B cell (primary cell): Measurements from ENCODE around the gene OR4K13. TPM values are rescaled to one million over a fixed set of nuclear protein-coding genes. Genes with fewer than 3 reads are reported as not detected.

ENCODE experiments used
- ATAC-seq: fragments of 200-7000 bp; cut with Tn5 transposase; one replicate; pipeline ENCODE4 v1.10.0; 2021; ENCODE audit warnings: low read depth, mild to moderate bottlenecking, moderate number of reproducible peaks, moderate library complexity
- CTCF ChIA-PET: fragments of 350-600 bp; sonication (Branson Sonifier 250); formaldehyde crosslinking; loops from one replicate; lab custom pipeline; 2021; ENCODE audit warnings: antibody characterized with exemption, inconsistent platforms; lab: Charles Lee
- POLR2A ChIA-PET: fragments of 350-600 bp; sonication (Branson Sonifier 250); formaldehyde crosslinking; loops from one replicate; lab custom pipeline; 2021; ENCODE audit warnings: antibody characterized with exemption; lab: Charles Lee
- DNase-seq: peaks from one replicate; pipeline ENCODE4 v3.0.0; 2013
- H2AFZ ChIP-seq: 2 replicates; pipeline ENCODE4 v1.6.1; 2012; ENCODE audit warnings: mild to moderate bottlenecking, low read depth, low read length; ENCODE audit not compliant: insufficient read depth, poor library complexity, severe bottlenecking
- H3K27ac ChIP-seq, 2 donors: 1 replicate in 1 of 2; 2 replicates in 1 of 2; pipeline ENCODE4 v1.5.1; 2012 to 2013; ENCODE audit warnings: low read length in 2 of 2, mild to moderate bottlenecking in 2 of 2, moderate library complexity in 1 of 2
- H3K27me3 ChIP-seq, 4 experiments: fragments of 200-600 bp in 1 of 4; sonication (generic) in 1 of 4; replicated peaks in 1 of 4; 1 replicate in 2 of 4; 2 replicates in 2 of 4; pipeline versions ENCODE4 v1.6.1 to v1.7.0; 2013 to 2016; ENCODE audit warnings: low read length in 3 of 4, mild to moderate bottlenecking in 2 of 4, mixed read lengths in 1 of 4, moderate library complexity in 1 of 4; ENCODE audit not compliant: insufficient read depth in 4 of 4, control insufficient read depth in 3 of 4; ENCODE audit errors: control extremely low read depth in 1 of 4
- H3K36me3 ChIP-seq, 2 experiments: replicated peaks in 1 of 2; 1 replicate in 1 of 2; 2 replicates in 1 of 2; pipeline versions ENCODE4 v1.6.1 to v1.7.1; 2013; ENCODE audit warnings: low read length in 1 of 2; ENCODE audit not compliant: insufficient read depth in 2 of 2, control insufficient read depth in 1 of 2; ENCODE audit errors: control extremely low read depth in 1 of 2, extremely low read depth in 1 of 2
- H3K4me1 ChIP-seq, 2 donors: fragments of 200-600 bp in 1 of 2; sonication (generic) in 1 of 2; 1 replicate in 1 of 2; 2 replicates in 1 of 2; pipeline versions ENCODE4 v1.5.1 to v1.6.1; 2013 to 2017; ENCODE audit warnings: low read length in 2 of 2; ENCODE audit not compliant: control insufficient read depth in 2 of 2, insufficient read depth in 2 of 2
- H3K4me2 ChIP-seq: replicated peaks from 2 replicates; pipeline ENCODE3; 2012; ENCODE audit warnings: mild to moderate bottlenecking, low read depth, low read length; ENCODE audit not compliant: poor library complexity, severe bottlenecking
- H3K4me3 ChIP-seq, 5 experiments: fragments of 200-600 bp in 1 of 5; sonication (generic) in 1 of 5; 1 replicate in 3 of 5; 2 replicates in 2 of 5; pipeline versions ENCODE4 v1.5.1 to v1.7.0; 2011 to 2016; ENCODE audit warnings: low read length in 4 of 5, mild to moderate bottlenecking in 4 of 5, low read depth in 2 of 5, control low read depth in 1 of 5, moderate library complexity in 1 of 5; ENCODE audit not compliant: insufficient read depth in 1 of 5; ENCODE audit errors: control extremely low read depth in 1 of 5, extremely low read depth in 1 of 5
- H3K79me2 ChIP-seq: fragments of 200-600 bp; sonication (generic); one replicate; pipeline ENCODE4 v1.6.0; 2016; ENCODE audit warnings: low read length; ENCODE audit not compliant: control insufficient read depth, insufficient read depth
- H3K9ac ChIP-seq: fragments of 200-600 bp; sonication (generic); 2 replicates; pipeline ENCODE4 v1.6.1; 2017; ENCODE audit warnings: mild to moderate bottlenecking, low read length, moderate library complexity
- H3K9me3 ChIP-seq, 3 donors: one replicate each; pipeline versions ENCODE4 v1.6.1 to v1.7.1; 2013; ENCODE audit warnings: low read length in 2 of 3; ENCODE audit not compliant: control insufficient read depth in 2 of 3, insufficient read depth in 1 of 3; ENCODE audit errors: control extremely low read depth in 1 of 3
- H4K20me1 ChIP-seq: 2 replicates; pipeline ENCODE4 v1.6.0; 2012; ENCODE audit warnings: mild to moderate bottlenecking, low read length; ENCODE audit not compliant: insufficient read depth, control insufficient read depth, poor library complexity, severe bottlenecking
- H3K27ac Mint-ChIP-seq: one replicate; pipeline ENCODE4 v1.8.0; 2021; ENCODE audit warnings: mixed read lengths
- H3K27me3 Mint-ChIP-seq: one replicate; pipeline ENCODE4 v1.8.0; 2021; ENCODE audit warnings: mixed read lengths
- H3K4me1 Mint-ChIP-seq: one replicate; pipeline ENCODE4 v1.8.0; 2021; ENCODE audit warnings: mixed read lengths
- H3K4me3 Mint-ChIP-seq: one replicate; pipeline ENCODE4 v1.8.0; 2021; ENCODE audit warnings: mixed read lengths
- H3K9me3 Mint-ChIP-seq: one replicate; pipeline ENCODE4 v1.8.0; 2022; ENCODE audit warnings: mixed read lengths; ENCODE audit not compliant: insufficient read depth
- CTCF ChIP-seq: fragments of 200-600 bp; IDR thresholded peaks from one replicate; pipeline ENCODE4 v1.8.0; 2022; ENCODE audit warnings: antibody characterized with exemption, mild to moderate bottlenecking
- EZH2 ChIP-seq: IDR thresholded peaks from 2 replicates; pipeline ENCODE4 v1.6.1; 2012; ENCODE audit warnings: borderline replicate concordance, low read depth, mild to moderate bottlenecking, moderate library complexity, low read length; ENCODE audit not compliant: insufficient read depth, poor library complexity, severe bottlenecking
- WGBS: methylation state at CpG from one replicate; pipeline ENCODE4 v1.1.5; 2013; ENCODE audit warnings: missing lambda C conversion rate; ENCODE audit not compliant: insufficient coverage; 5-methylcytosine and 5-hydroxymethylcytosine counted together
- intact Hi-C: fragments of 100-400 bp; cut with micrococcal nuclease; formaldehyde crosslinking; loops from one replicate; pipeline ENCODE4 v1.10.0; 2022
- polyA plus RNA-seq: library from polyadenylated mRNA; depleted of rRNA; stranded (reverse); fragments of >200 nt; gene quantifications from 2 replicates; pipeline ENCODE4 v1.2.3, GENCODE V29; 2012
- total RNA-seq, 2 donors: library from RNA; stranded (reverse); fragments of 120-200 nt in 1 of 2; gene quantifications; 1 replicate in 1 of 2; 2 replicates in 1 of 2; pipeline versions ENCODE4 v1.2.3 to v1.2.4, GENCODE V29; 2013 to 2022

OR4K13 gene
- total and polyA plus RNA-seq, 2 donors (not counting 1 experiment from before 2014, with no cell fraction given), result not detected

DNA sequence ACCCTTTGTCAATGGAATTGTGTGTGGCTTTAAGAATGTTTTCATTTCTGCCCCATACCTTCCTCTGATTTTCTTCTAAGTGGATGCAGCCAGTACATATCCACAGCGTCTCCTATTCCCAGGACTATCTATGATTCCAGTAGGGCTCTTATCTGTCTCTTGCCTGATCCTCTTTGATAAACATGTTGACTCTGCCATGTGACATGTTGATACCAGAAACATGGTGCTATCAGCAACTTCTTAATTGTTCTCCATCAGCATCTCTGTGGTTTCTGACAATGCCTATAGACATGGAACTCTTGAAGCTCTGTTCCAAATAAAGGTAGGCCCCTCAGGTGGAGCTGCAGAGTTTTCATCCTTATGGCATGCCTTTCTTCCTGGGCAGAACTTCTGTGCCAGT lies 12.4 kb upstream of the OR4K13 start:
- Histone ChIP-seq H2AFZ (no peak overlapping the region), H3K36me3 (no peaks in the 10 kb centered on the region), H3K4me3 (no peak overlapping the region), H3K27ac (no peak overlapping the region), H4K20me1 (no peaks in the 10 kb centered on the region), H3K9me3 (peaks cover 0 to 2% (median 0%) of the 10 kb centered on the region in 3 donors), H3K27me3 (no peaks in the 10 kb centered on the region), H3K9ac (no peak overlapping the region), H3K79me2 (no peaks in the 10 kb centered on the region), H3K4me2 (no peak overlapping the region), H3K4me1 (no peaks in the 10 kb centered on the region)
- Mint-ChIP-seq H3K4me3 (no peak overlapping the region), H3K9me3 (no peaks in the 10 kb centered on the region), H3K27me3 (peaks cover 9% of the 10 kb centered on the region), H3K27ac (no peak overlapping the region), H3K4me1 (no peaks in the 10 kb centered on the region)
- ATAC-seq (no peak), DNase-seq (no peak)
- CTCF ChIA-PET, result no interaction called here
- intact Hi-C loops, result no loop called here
- POLR2A ChIA-PET, result no interaction called here
- 88% methylated on average over 1 of the region's 1 CpG for WGBS
- TF ChIP-seq CTCF, result no peak

DNA sequence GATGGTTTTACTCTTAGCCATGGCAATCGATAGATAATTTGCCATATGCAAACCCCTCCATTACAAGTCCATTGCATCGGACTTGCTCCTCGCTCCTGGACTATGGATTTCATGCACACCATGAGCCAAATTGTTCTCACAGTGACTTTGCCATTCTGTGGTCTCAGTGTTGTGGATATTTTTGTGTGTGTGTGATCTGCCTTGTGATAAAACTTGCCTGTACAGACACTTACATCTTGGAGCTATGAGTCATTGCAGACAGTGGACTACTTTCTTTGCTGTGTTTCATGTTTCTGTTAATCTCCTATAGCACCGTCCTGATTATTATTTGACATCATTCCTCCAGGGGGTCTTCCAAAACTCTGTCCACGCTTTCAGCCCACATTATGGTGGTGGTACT lies 8.4 kb upstream of the OR4K13 start:
- H3K9me3 ChIP-seq, result peaks cover 0 to 3% (median 0%) of the 10 kb centered on the region in 3 donors
- no CpG with 5 or more reads among the region's 5 CpGs for WGBS
- POLR2A ChIA-PET, result no interaction called here
- no peak overlapping the region for H3K27ac ChIP-seq
- DNase-seq (no peak), ATAC-seq (no peak)
- H3K4me1 ChIP-seq, result no peaks in the 10 kb centered on the region
- TF ChIP-seq EZH2 (no peak), CTCF (no peak)
- H3K27me3 ChIP-seq, result no peaks in the 10 kb centered on the region
- H2AFZ ChIP-seq, result no peak overlapping the region
- H3K4me3 ChIP-seq, result no peak overlapping the region
- H3K27me3 Mint-ChIP-seq, result peaks cover 2% of the 10 kb centered on the region
- H4K20me1 ChIP-seq, result no peaks in the 10 kb centered on the region
- H3K36me3 ChIP-seq, result no peaks in the 10 kb centered on the region
- H3K27ac Mint-ChIP-seq, result no peak overlapping the region
- no peaks in the 10 kb centered on the region for H3K79me2 ChIP-seq
- H3K4me3 Mint-ChIP-seq, result no peak overlapping the region
- H3K4me2 ChIP-seq, result no peak overlapping the region
- no peak overlapping the region for H3K9ac ChIP-seq
- no peaks in the 10 kb centered on the region for H3K9me3 Mint-ChIP-seq
- intact Hi-C loops, result no loop called here
- CTCF ChIA-PET, result no interaction called here
- H3K4me1 Mint-ChIP-seq, result no peaks in the 10 kb centered on the region
